ENCODE results near the gene ELL. TPM values are rescaled to one million over a fixed set of nuclear protein-coding genes. Genes with fewer than 3 reads are reported as not detected.

ELL gene
- total RNA-seq, 1 experiment from 2014 or later: 17.0 TPM

DNA sequence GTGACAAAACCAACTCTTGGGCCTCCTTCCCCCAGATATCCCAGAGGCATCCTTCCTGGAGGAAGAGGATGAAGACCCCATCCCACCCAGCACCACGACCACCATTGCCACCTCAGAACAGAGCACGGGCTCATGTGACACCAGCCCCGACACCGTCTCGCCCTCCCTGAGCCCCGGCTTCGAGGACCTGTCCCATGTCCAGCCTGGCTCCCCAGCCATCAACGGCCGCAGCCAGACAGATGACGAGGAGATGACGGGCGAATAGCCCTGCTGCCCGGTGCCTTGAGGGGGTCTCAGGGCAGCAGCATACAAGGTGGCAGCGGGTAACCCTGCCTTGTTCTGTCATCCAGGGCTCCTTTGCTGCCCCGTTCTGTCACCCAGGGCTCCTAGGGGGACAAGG, 46.5 kb upstream of the ELL start:
- Histone ChIP-seq H2BK12ac (ENCODE audit: insufficient read length, low read depth, low read length) (no peak overlapping the region), H3K27ac (ENCODE audit: insufficient read length, low read depth, low read length) (no peak overlapping the region), H2AK5ac (ENCODE audit: insufficient read length, low read length) (no peak overlapping the region), H3T11ph (ENCODE audit: low read length) (no peak overlapping the region), H3K4ac (ENCODE audit: low read depth, low read length) (no peak overlapping the region), H4K20me1 (ENCODE audit: control insufficient read depth, insufficient read depth, insufficient read length) (peaks cover 2% of the 10 kb centered on the region), H3K9ac (ENCODE audit: extremely low read depth, insufficient read length, low read length) (no peak overlapping the region), H4K8ac (replicated peaks; ENCODE audit: insufficient read length, low read depth, low read length) (no peak overlapping the region), H3K18ac (ENCODE audit: insufficient read length, low read depth, low read length) (no peak overlapping the region), H3K79me1 (ENCODE audit: insufficient read depth, low read depth, low read length, poor library complexity, severe bottlenecking) (peaks cover 4% of the 10 kb centered on the region), H4K91ac (ENCODE audit: insufficient read length, low read depth, low read length) (no peak overlapping the region), H2BK20ac (ENCODE audit: low read depth, low read length, poor library complexity, severe bottlenecking) (no peak overlapping the region), H3K4me2 (ENCODE audit: insufficient read depth, insufficient read length, low read length) (no peak overlapping the region), H3K14ac (ENCODE audit: insufficient read depth, low read length) (no peak overlapping the region), H3K56ac (ENCODE audit: insufficient read length, low read depth, low read length) (no peak overlapping the region), H2BK15ac (ENCODE audit: low read depth, low read length) (no peak overlapping the region), H2BK5ac (ENCODE audit: insufficient read length, low read length) (no peak overlapping the region), H3K79me2 (ENCODE audit: insufficient read depth, low read length) (peaks cover 14% of the 10 kb centered on the region), H2BK120ac (ENCODE audit: low read depth, low read length, poor library complexity, severe bottlenecking) (no peak overlapping the region), H3K23me2 (ENCODE audit: insufficient read length, low read depth, low read length, poor library complexity, severe bottlenecking) (peaks cover 12% of the 10 kb centered on the region), H3K23ac (ENCODE audit: insufficient read length, low read depth, low read length) (no peak overlapping the region), H2AFZ (ENCODE audit: low read length) (no peak overlapping the region), H3K27me3 (ENCODE audit: insufficient read depth, low read length) (no peaks in the 10 kb centered on the region), H4K5ac (ENCODE audit: insufficient read length, low read depth, low read length) (no peak overlapping the region), H3K4me1 (ENCODE audit: insufficient read depth, low read length) (peaks cover 8% of the 10 kb centered on the region; the same call in 1 of the 2 replicates), H3K9me3 (ENCODE audit: control insufficient read depth, low read depth, low read length) (no peaks in the 10 kb centered on the region)
- no CpG with 5 or more reads among the region's 15 CpGs for WGBS (ENCODE audit: extremely low coverage, insufficient read length, low lambda C conversion rate)
- H3K4me1 Mint-ChIP-seq: peaks cover 11 to 14% of the 10 kb centered on the region in 2 experiments
- no peak for DNase-seq
- no peak overlapping the region for H3K27ac Mint-ChIP-seq
- no peaks in the 10 kb centered on the region for H3K9me3 Mint-ChIP-seq
- TF ChIP-seq, protein P1, sequence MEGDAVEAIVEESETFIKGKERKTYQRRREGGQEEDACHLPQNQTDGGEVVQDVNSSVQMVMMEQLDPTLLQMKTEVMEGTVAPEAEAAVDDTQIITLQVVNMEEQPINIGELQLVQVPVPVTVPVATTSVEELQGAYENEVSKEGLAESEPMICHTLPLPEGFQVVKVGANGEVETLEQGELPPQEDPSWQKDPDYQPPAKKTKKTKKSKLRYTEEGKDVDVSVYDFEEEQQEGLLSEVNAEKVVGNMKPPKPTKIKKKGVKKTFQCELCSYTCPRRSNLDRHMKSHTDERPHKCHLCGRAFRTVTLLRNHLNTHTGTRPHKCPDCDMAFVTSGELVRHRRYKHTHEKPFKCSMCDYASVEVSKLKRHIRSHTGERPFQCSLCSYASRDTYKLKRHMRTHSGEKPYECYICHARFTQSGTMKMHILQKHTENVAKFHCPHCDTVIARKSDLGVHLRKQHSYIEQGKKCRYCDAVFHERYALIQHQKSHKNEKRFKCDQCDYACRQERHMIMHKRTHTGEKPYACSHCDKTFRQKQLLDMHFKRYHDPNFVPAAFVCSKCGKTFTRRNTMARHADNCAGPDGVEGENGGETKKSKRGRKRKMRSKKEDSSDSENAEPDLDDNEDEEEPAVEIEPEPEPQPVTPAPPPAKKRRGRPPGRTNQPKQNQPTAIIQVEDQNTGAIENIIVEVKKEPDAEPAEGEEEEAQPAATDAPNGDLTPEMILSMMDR (conservative IDR thresholded peaks at IDR 0.05): no peak
- H3K36me3 Mint-ChIP-seq (ENCODE audit: insufficient read depth in 1 of 3, low read depth in 3 of 3): peaks cover 44 to 86% (median 72%) of the 10 kb centered on the region in 3 experiments
- H3K4me3 Mint-ChIP-seq: no peak overlapping the region
- no peaks in the 10 kb centered on the region for H3K27me3 Mint-ChIP-seq (ENCODE audit: low read depth)
